HepG2 (cell line): Measurements from ENCODE around the gene EIF2AK2. TPM values are rescaled to one million over a fixed set of nuclear protein-coding genes. Genes with fewer than 3 reads are reported as not detected.

Experiments
- DMAP1 ChIP-seq: IDR thresholded peaks from 2 replicates; pipeline ENCODE4 v1.6.1; 2016
- GABPA ChIP-seq, 2 experiments: IDR thresholded peaks; 2 replicates each; pipeline ENCODE4 v1.6.1; 2011 to 2016; ENCODE audit warnings: low read depth in 2 of 2, low read length in 1 of 2, missing biosample characterization in 1 of 2, missing genetic modification characterization in 1 of 2
- NAIF1 ChIP-seq: sonication (generic); formaldehyde crosslinking; IDR thresholded peaks from 2 replicates; pipeline ENCODE4 v1.5.0; 2020; ENCODE audit warnings: mild to moderate bottlenecking, missing genetic modification reagents, borderline replicate concordance
- NFRKB ChIP-seq: fragments of 450-650 bp; IDR thresholded peaks from 2 replicates; pipeline ENCODE4 v1.6.1; 2017
- PBX3 ChIP-seq: sonication (generic); formaldehyde crosslinking; IDR thresholded peaks from 2 replicates; pipeline ENCODE4 v1.8.1; 2023; ENCODE audit warnings: missing genetic modification reagents, inconsistent platforms, borderline replicate concordance
- PPARG ChIP-seq: conservative IDR thresholded peaks from 2 replicates; pipeline ENCODE4 v1.6.1; 2016; ENCODE audit warnings: missing biosample characterization, missing genetic modification reagents
- RBM22 ChIP-seq: fragments of 200-400 bp; formaldehyde crosslinking; optimal IDR thresholded peaks from 2 replicates; pipeline ENCODE3; 2017; ENCODE audit warnings: mild to moderate bottlenecking, low read length, moderate library complexity
- ZNF616 ChIP-seq: sonication (generic); formaldehyde crosslinking; IDR thresholded peaks from 2 replicates; pipeline ENCODE4 v1.5.0; 2020; ENCODE audit warnings: low read depth, mild to moderate bottlenecking, missing genetic modification reagents
- ZNF646 ChIP-seq: sonication (generic); formaldehyde crosslinking; IDR thresholded peaks from 2 replicates; pipeline ENCODE4 v1.9.0; 2021; ENCODE audit warnings: mild to moderate bottlenecking, missing genetic modification reagents
- ZNF790 ChIP-seq: sonication (generic); formaldehyde crosslinking; IDR thresholded peaks from 2 replicates; pipeline ENCODE4 v1.8.0; 2022; ENCODE audit warnings: missing genetic modification reagents, mild to moderate bottlenecking, borderline replicate concordance
- polyA plus RNA-seq, 8 experiments: library from polyadenylated mRNA; depleted of rRNA in 3 of 8; stranded (reverse) in 7 of 8; unstranded in 1 of 8; fragments of >200 nt; fragmentation: Illumina TruSeq in 4 of 8; extraction: Trizol in 4 of 8; gene quantifications; 2 replicates each; pipeline versions ENCODE4 v1.2.1 to v1.2.3, GENCODE V29; 2011 to 2016; ENCODE audit warnings: low read depth in 4 of 8, missing spikeins in 1 of 8, mixed read lengths in 1 of 8; ENCODE audit not compliant: insufficient read depth in 1 of 8
- total RNA-seq, 5 experiments: library from RNA; depleted of rRNA; stranded (reverse); fragments of >200 nt; fragmentation: Illumina TruSeq; extraction: Trizol; gene quantifications; 2 replicates each; pipeline ENCODE4 v1.2.3, GENCODE V29; 2016; ENCODE audit warnings: low read depth in 1 of 5
- TF ChIP-seq, protein P1 (sequence below), 2 experiments: sonication (generic) in 1 of 2; formaldehyde crosslinking in 1 of 2; IDR thresholded peaks; 2 replicates each; pipeline versions ENCODE4 v1.4.0 to v1.6.1; 2016 to 2020; ENCODE audit warnings: borderline replicate concordance in 1 of 2, low read depth in 1 of 2, mild to moderate bottlenecking in 1 of 2, missing genetic modification reagents in 1 of 2

EIF2AK2 gene
- total and polyA plus RNA-seq, 2 of the 13 experiments (the other 11 are each of a cell fraction or from before 2014, with no cell fraction given), result 10.2 to 26.1 TPM

DNA sequence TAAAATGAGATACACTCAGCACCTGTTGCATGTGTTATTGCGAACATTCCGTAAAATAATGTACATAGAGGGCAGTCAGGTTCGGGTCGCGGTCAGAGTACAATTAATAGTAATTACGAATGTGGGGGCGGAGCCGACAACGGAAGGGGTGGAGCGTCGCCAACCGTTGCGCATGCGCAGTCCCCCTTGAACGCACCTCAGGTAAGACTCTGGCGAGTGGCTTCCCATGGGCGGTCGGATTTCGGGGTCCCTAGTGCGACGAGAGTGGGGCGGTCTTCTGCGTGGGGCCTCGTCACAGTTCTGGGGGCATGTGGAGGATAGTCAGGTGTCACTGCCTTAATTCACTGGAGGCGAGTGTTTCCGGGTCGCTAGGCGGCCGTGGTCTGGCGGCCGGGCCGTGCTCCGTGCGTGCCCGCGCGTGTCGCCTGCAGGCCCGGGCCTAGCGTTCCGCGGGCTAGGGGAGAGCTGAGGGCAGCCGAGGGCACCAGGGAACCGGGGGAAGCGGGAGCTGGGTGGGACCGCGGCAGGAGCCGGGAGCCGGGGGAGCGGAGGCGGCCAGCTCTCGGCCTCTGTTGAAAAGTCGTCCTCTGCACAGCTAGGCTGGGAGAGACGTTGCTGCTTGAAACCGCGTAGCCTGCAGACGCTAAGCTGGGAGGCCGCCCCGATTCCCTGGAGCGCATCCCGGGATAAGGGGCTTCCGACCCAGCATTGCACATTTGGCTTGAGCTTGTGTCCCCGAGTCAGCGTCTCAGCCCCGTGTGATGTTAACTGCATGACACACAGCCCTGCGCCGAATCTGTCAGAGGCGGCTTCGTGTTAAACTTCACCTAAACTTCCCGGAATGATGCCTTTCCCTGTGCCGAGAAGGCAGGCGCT is 39.8 kb upstream of the EIF2AK2 start, which contains the start of gene CEBPZOS (continued):
- no peak for TF ChIP-seq PBX3 (CRISPR knock-in tag)
- peak; percentile 72; the same call in 1 of the 2 replicates for TF ChIP-seq ZNF790 (CRISPR knock-in tag)
- TF ChIP-seq RBM22, result no peak
- TF ChIP-seq ZNF616 (CRISPR knock-in tag), result peak; percentile 92; the same call in 1 of the 2 replicates
- TF ChIP-seq ZNF646 (CRISPR knock-in tag), result no peak
- TF ChIP-seq DMAP1 (CRISPR knock-in tag), result peak; percentile 94
- TF ChIP-seq, protein P1, sequence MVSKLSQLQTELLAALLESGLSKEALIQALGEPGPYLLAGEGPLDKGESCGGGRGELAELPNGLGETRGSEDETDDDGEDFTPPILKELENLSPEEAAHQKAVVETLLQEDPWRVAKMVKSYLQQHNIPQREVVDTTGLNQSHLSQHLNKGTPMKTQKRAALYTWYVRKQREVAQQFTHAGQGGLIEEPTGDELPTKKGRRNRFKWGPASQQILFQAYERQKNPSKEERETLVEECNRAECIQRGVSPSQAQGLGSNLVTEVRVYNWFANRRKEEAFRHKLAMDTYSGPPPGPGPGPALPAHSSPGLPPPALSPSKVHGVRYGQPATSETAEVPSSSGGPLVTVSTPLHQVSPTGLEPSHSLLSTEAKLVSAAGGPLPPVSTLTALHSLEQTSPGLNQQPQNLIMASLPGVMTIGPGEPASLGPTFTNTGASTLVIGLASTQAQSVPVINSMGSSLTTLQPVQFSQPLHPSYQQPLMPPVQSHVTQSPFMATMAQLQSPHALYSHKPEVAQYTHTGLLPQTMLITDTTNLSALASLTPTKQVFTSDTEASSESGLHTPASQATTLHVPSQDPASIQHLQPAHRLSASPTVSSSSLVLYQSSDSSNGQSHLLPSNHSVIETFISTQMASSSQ (IDR thresholded peaks at IDR 0.05; ENCODE audit: low read depth), result no peak
- TF ChIP-seq, protein P1 (CRISPR knock-in tag; IDR thresholded peaks at IDR 0.05; ENCODE audit: borderline replicate concordance), result peak; percentile 20
- peak; percentile 98 for TF ChIP-seq NAIF1 (CRISPR knock-in tag)
- no peak for TF ChIP-seq NFRKB
- TF ChIP-seq GABPA (IDR thresholded peaks at IDR 0.05; ENCODE audit: low read depth, low read length), result no peak; the same call in none of the 2 replicates
- peak; percentile 88 for TF ChIP-seq GABPA (CRISPR knock-in tag; IDR thresholded peaks at IDR 0.05; ENCODE audit: low read depth)
- TF ChIP-seq PPARG (CRISPR knock-in tag), result no peak; the same call in 1 of the 2 replicates
